PFSK-1 (cell line): ENCODE data around the gene ACAD9.

ENCODE experiments used
- FOXP2 ChIP-seq: optimal IDR thresholded peaks from 2 replicates; pipeline ENCODE3; 2011; ENCODE audit warnings: borderline replicate concordance, control low read depth, inconsistent platforms; ENCODE audit not compliant: insufficient read depth; ENCODE audit errors: extremely low read length, extremely low read depth
- POLR2AphosphoS5 ChIP-seq: IDR thresholded peaks from 2 replicates; pipeline ENCODE4 v1.6.1; 2012; ENCODE audit warnings: low read depth, mild to moderate bottlenecking, control low read depth, low read length, moderate library complexity
- SIN3A ChIP-seq: IDR thresholded peaks from 2 replicates; pipeline ENCODE4 v1.6.1; 2012; ENCODE audit warnings: mild to moderate bottlenecking, low read length, moderate library complexity, borderline replicate concordance; ENCODE audit not compliant: insufficient read depth
- TAF1 ChIP-seq: IDR thresholded peaks from 2 replicates; pipeline ENCODE4 v1.6.1; 2012; ENCODE audit warnings: low read length, control low read depth, borderline replicate concordance; ENCODE audit not compliant: insufficient read depth
- TF ChIP-seq, protein P1 (sequence below), 2 experiments: IDR thresholded peaks; 2 replicates each; pipeline versions ENCODE4 v1.6.1 to v1.8.0; 2011 to 2012; ENCODE audit warnings: low read depth in 2 of 2, low read length in 2 of 2, control low read depth in 1 of 2, inconsistent platforms in 1 of 2, mild to moderate bottlenecking in 1 of 2, moderate library complexity in 1 of 2; ENCODE audit not compliant: insufficient read depth in 1 of 2

DNA sequence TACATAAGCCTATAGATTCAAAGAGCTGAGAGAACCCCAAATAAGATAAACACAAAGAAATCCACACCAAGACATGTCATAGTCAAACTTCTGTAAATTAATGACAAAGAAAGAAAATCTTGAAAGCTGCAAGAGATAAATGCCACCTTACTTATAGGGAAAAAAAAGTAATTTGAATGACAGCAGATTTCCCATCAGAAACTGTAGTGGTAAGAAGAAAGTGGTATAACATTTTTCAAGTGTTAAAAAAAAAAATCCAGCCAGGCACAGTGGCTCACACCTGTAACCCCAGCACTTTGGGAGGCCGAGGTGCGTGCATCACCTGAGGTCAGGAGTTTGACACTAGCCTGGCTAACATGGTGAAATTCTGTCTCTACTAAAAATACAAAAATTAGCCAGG, 77.0 kb downstream of the ACAD9 start:
- TF ChIP-seq POLR2AphosphoS5 (no peak), TAF1 (no peak), SIN3A (no peak), FOXP2 (no peak)
- TF ChIP-seq, protein P1, sequence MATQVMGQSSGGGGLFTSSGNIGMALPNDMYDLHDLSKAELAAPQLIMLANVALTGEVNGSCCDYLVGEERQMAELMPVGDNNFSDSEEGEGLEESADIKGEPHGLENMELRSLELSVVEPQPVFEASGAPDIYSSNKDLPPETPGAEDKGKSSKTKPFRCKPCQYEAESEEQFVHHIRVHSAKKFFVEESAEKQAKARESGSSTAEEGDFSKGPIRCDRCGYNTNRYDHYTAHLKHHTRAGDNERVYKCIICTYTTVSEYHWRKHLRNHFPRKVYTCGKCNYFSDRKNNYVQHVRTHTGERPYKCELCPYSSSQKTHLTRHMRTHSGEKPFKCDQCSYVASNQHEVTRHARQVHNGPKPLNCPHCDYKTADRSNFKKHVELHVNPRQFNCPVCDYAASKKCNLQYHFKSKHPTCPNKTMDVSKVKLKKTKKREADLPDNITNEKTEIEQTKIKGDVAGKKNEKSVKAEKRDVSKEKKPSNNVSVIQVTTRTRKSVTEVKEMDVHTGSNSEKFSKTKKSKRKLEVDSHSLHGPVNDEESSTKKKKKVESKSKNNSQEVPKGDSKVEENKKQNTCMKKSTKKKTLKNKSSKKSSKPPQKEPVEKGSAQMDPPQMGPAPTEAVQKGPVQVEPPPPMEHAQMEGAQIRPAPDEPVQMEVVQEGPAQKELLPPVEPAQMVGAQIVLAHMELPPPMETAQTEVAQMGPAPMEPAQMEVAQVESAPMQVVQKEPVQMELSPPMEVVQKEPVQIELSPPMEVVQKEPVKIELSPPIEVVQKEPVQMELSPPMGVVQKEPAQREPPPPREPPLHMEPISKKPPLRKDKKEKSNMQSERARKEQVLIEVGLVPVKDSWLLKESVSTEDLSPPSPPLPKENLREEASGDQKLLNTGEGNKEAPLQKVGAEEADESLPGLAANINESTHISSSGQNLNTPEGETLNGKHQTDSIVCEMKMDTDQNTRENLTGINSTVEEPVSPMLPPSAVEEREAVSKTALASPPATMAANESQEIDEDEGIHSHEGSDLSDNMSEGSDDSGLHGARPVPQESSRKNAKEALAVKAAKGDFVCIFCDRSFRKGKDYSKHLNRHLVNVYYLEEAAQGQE (IDR thresholded peaks at IDR 0.05; ENCODE audit: insufficient read depth in 1 of 2, low read depth in 2 of 2, low read length in 2 of 2), result no peak
